ENCODE measurements around the gene GRIFIN. TPM values are rescaled to one million over a fixed set of nuclear protein-coding genes. Genes with fewer than 3 reads are reported as not detected.

Gene GRIFIN
- total and polyA plus RNA-seq, 9 of the 15 experiments (the other 6 are each of a cell fraction or from before 2014, with no cell fraction given): not detected

GRCh38 chr7:2519119-2519930, 43.1 kb upstream of the GRIFIN start, which contains the start of gene LFNG (continued):
- peak; percentile 64 for TF ChIP-seq CTBP1 (IDR thresholded peaks at IDR 0.05; ENCODE audit: borderline replicate concordance)
- TF ChIP-seq, protein P1, sequence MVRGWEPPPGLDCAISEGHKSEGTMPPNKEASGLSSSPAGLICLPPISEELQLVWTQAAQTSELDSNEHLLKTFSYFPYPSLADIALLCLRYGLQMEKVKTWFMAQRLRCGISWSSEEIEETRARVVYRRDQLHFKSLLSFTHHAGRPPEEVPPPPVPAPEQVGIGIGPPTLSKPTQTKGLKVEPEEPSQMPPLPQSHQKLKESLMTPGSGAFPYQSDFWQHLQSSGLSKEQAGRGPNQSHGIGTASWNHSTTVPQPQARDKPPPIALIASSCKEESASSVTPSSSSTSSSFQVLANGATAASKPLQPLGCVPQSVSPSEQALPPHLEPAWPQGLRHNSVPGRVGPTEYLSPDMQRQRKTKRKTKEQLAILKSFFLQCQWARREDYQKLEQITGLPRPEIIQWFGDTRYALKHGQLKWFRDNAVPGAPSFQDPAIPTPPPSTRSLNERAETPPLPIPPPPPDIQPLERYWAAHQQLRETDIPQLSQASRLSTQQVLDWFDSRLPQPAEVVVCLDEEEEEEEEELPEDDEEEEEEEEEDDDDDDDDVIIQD (CRISPR knock-in tag; IDR thresholded peaks at IDR 0.05): no peak
- no peak for TF ChIP-seq YBX1 (IDR thresholded peaks at IDR 0.05)
- no peak for TF ChIP-seq DLX4 (CRISPR knock-in tag; IDR thresholded peaks at IDR 0.05)
- no peak for TF ChIP-seq ZNF561 (CRISPR knock-in tag; conservative IDR thresholded peaks at IDR 0.05)
- no peak for TF ChIP-seq SRSF1 (IDR thresholded peaks at IDR 0.05; ENCODE audit: low read depth, low read length)
- no peak for TF ChIP-seq SNIP1 (IDR thresholded peaks at IDR 0.05; ENCODE audit: low read depth)
- TF ChIP-seq ZNF79 (CRISPR knock-in tag; IDR thresholded peaks at IDR 0.05; ENCODE audit: low read depth): no peak
- no peak for TF ChIP-seq CREB5 (CRISPR knock-in tag; IDR thresholded peaks at IDR 0.05)
- TF ChIP-seq, protein P2, sequence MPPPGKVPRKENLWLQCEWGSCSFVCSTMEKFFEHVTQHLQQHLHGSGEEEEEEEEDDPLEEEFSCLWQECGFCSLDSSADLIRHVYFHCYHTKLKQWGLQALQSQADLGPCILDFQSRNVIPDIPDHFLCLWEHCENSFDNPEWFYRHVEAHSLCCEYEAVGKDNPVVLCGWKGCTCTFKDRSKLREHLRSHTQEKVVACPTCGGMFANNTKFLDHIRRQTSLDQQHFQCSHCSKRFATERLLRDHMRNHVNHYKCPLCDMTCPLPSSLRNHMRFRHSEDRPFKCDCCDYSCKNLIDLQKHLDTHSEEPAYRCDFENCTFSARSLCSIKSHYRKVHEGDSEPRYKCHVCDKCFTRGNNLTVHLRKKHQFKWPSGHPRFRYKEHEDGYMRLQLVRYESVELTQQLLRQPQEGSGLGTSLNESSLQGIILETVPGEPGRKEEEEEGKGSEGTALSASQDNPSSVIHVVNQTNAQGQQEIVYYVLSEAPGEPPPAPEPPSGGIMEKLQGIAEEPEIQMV (tag; conservative IDR thresholded peaks at IDR 0.05; ENCODE audit: low read depth): no peak
- no peak for TF ChIP-seq HDAC2 (IDR thresholded peaks at IDR 0.05)
- TF ChIP-seq ZNF77 (CRISPR knock-in tag; IDR thresholded peaks at IDR 0.05): no peak
- no peak for TF ChIP-seq ARID3A (IDR thresholded peaks at IDR 0.05; ENCODE audit: borderline replicate concordance, low read depth, low read length)
- no peak for TF ChIP-seq RUNX1 (IDR thresholded peaks at IDR 0.05; ENCODE audit: low read depth)
- TF ChIP-seq MED1 (CRISPR knock-in tag; IDR thresholded peaks at IDR 0.05; ENCODE audit: borderline replicate concordance): no peak
- no peak for TF ChIP-seq SMAD1 (IDR thresholded peaks at IDR 0.05; ENCODE audit: low read depth, low read length, partially characterized antibody)
- no peak for TF ChIP-seq CREBBP (IDR thresholded peaks at IDR 0.05; ENCODE audit: low read depth, low read length)
- TF ChIP-seq ZSCAN29 (IDR thresholded peaks at IDR 0.05): no peak
- no peak for TF ChIP-seq ZNF12 (CRISPR knock-in tag; IDR thresholded peaks at IDR 0.05)
- TF ChIP-seq STAG1 (CRISPR knock-in tag; IDR thresholded peaks at IDR 0.05; ENCODE audit: borderline replicate concordance): no peak
- TF ChIP-seq PHF8 (IDR thresholded peaks at IDR 0.05; ENCODE audit: borderline replicate concordance, low read length): peak; percentile 55; the same call in 1 of the 2 replicates
- no peak for TF ChIP-seq CBX1 (IDR thresholded peaks at IDR 0.05; ENCODE audit: low read depth)
